GM23248 (cell line): ENCODE results near the gene WDR18.

ENCODE experiments used
- EZH2 ChIP-seq: fragments of 200-600 bp; sonication (generic); IDR thresholded peaks from 2 replicates; pipeline ENCODE4 v1.6.1; 2018; ENCODE audit warnings: antibody characterized with exemption, mild to moderate bottlenecking; ENCODE audit not compliant: insufficient read depth, poor library complexity, severe bottlenecking
- EZH2phosphoT487 ChIP-seq: fragments of 200-600 bp; sonication (generic); IDR thresholded peaks from 2 replicates; pipeline ENCODE4 v1.6.1; 2018; ENCODE audit warnings: antibody characterized with exemption, moderate library complexity, mild to moderate bottlenecking, low read depth; ENCODE audit not compliant: insufficient read depth

DNA sequence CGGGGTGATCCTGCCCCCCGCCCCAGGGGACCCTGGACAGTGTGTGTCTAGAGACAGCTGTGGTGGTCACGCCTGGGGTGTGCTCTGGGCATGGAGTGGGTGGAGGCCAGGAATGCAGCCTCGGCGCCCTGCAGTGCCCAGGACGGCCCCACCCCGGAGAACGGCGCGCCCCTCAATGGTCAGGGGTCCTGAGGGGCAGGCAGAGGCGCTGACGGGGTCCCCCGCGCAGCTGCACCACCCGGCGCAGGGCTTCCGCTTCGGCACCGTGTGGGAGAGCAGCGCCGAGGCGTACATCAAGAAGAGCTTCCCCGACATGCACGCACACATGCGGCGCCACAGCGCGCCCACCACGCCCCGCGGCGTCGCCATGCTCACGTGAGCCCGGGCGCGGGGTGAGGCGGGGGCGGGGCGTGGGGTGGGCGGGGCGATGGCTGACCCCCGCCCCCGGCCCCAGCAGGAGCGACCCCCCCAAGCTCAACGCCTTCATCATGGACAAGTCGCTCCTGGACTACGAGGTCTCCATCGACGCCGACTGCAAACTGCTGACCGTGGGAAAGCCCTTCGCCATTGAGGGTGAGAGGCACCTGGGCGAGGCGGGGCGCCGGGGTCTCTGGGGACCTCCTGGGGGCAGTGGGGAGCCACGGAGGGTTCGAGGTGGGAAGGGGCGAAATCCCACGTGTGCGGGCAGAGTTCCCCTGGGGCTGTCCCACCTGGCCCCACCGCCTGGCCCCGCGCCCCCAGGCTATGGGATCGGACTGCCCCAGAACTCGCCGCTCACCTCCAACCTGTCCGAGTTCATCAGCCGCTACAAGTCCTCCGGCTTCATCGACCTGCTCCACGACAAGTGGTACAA is 23.5 kb downstream of the WDR18 start:
- TF ChIP-seq EZH2 (no peak), EZH2phosphoT487 (no peak)
